RKO (cell line): ENCODE data around the gene UBA52.

Experiments used
- DNase-seq: peaks from one replicate; pipeline ENCODE4 v3.0.0-alpha.2; 2016; ENCODE audit warnings: low spot score

The UBA52 gene

DNA sequence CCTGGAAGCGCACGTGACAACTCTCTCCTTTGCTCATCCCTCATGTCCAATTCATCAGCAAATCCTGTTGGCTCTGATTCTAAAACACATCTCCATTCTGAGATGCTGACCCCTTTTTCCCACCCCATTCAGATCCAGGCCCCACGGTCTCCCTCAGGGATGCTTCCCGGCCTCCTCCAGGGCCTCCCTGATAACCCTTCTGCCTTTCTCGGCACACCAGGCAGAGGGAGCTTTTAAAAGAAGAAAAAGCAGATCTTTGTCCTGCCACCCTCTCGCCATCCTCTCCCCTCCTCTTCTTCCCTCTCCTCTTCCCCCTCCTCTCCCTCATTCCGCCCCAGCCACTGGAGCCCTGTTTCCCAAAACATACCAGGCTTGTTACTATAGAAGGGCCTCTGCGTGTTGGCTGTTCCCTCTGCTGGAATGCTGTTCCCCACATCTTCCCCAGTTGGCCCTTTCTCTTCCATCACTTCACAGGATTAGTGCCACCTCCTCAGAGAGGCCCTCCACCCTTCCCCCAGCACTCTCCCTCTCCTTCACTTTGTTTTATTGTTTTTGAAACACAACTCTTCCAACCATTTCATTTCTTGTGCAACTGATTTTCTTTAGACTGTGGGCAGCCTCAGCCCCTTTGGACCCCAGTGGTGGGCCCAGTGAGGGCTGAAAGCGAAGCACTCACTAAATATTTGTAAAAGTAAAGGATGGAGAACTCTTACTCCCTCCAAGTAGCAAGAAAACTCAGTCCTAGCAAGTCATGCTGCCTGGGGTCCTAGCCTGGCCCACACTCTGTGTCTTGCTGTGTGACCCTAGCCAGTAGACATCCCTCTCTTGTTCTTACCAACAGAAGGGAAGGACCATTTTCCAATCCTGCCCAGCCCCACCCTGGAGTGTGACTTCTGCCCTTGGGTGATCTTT is 37.4 kb downstream of the UBA52 start:
- DNase-seq = no peak

DNA sequence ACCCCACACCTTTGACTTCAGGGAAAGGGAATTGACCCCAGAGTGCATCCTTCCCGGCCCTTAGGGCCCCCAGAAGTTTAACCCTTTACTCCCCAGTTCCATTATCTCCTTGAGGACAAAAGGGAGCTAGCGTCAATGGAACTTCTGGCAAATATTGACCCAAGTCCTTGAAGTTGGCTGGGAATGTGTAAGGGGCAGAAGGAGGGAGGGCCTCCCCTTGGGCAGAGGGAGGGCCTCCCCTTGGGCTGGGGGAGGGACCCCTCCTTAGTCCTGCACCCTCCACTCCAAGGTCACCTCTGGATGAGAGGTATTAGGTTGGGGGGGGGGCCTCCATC is 38.0 kb downstream of the UBA52 start:
- DNase-seq = no peak

DNA sequence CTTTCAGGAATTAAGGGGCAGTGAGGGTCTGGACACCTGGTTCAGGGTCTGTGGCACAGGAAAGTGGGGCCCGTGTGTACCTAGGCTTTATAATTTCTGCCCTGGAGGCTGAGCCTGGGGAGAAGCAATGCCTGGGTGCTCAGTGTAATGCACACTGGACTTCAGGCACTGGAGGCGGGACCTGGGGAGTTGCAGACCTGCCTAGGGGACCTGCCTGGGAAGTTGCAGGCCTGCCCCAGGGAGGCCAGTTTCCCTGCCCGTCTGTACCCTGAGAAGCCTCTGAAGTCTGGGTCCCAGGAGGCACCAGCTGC is 38.5 kb downstream of the UBA52 start:
- no peak for DNase-seq

DNA sequence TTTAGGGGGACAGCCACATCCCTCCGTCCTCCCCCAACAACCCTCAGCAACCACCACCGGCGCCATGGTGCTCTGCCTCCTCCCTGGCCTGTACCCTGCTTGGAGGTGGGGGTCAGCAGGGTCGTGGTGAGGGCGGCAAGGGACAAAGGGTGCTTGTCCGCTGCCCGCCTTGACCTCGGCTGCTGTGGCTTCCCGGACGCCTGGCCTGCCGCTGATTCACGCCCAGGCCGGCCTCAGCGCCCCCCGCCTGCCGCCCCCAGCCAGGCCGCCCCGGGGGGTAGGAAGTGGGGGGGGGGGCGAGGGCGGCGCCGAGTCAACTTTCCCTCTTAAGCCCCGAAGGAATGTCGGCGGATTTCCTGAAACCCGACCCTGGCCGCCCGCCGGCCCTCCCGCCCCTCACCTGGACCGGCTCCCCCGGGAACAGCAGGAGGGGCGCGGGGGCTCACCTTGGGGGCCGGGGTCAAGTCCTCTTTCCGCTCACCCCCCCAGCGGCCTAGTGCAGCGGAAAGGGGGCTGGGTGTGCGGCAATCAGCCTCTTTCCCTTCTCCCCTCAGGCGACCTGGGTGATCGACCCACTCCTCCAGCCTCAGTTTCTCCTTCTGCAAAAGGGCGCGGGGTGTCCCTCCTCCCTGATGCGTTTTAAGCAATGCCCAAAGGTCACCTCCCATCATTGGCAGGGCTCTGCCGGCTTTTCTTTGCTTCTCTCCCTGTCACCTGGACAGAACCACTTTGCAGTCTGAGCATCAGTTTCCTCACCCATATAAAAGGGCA is 39.1 kb downstream of the UBA52 start:
- DNase-seq = no peak

DNA sequence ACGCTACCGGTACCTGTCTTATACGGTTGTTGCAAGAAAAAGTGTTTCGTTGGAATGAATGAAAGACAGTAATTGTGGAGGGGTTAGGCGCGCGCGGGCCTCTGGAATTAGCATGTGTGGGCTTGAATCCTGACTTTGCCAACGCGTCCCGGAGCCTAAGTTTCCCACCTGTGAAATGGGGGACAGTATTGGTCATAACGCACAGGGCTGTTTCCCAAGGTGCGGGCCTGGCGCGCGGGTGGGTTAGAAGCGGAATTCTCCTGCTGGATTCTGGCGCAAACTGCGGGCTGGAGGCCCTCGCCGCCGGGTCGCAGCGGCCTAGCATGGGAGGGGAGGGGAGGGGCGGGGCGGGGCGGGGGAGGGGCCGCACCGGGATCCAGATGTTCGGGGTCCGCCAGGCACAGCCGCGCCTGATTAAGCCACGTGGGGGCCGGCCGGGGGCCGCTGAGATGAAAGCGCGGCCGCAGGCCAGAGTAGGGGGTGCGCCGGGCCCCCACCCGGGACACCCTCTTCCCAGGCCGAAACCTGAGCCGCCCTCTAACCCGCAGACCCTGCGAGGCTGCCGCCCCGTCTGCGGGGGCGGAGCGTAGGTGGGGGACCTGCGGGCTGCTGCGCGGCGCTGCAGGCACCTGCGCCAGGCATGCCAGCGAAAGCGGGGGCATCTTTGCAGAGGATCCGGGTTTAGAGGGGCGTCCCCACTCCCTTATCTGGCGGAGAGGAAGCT is 39.8 kb downstream of the UBA52 start:
- DNase-seq = no peak

DNA sequence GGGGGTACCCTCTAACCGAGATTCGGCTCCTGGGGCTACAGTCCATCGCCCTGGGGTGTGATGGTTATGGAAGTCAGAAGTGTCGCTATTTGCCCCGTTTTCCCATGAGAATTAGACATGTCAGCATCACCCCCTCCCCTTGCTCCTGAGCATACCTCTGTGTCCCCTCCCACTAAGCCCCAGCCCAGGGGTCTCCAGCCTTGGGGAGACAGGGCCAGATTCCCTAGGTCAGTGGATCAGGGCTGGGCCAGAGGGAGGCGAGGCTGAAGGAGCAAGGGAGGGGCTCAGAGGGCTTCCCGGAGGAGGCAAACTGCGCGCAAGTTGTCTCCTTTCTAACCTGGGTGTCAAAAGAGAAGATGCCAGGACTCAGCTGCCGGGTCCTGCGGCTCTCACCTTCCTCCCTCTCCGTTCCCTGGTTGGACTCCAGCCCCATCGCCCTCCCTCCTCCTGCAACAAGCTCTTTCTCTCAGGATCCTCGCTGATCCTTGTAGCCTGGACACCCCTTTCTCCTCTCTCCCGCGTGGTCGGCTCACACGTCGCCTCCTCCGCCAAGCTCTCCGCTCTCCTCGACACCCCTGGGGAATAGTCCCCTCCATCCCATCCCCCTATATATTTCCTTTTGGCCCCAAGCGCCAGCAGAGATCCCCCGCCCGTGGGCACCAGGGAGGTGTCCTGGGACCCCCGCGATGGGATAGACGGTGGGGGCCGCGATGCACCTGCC is 40.6 kb downstream of the UBA52 start:
- no peak for DNase-seq

DNA sequence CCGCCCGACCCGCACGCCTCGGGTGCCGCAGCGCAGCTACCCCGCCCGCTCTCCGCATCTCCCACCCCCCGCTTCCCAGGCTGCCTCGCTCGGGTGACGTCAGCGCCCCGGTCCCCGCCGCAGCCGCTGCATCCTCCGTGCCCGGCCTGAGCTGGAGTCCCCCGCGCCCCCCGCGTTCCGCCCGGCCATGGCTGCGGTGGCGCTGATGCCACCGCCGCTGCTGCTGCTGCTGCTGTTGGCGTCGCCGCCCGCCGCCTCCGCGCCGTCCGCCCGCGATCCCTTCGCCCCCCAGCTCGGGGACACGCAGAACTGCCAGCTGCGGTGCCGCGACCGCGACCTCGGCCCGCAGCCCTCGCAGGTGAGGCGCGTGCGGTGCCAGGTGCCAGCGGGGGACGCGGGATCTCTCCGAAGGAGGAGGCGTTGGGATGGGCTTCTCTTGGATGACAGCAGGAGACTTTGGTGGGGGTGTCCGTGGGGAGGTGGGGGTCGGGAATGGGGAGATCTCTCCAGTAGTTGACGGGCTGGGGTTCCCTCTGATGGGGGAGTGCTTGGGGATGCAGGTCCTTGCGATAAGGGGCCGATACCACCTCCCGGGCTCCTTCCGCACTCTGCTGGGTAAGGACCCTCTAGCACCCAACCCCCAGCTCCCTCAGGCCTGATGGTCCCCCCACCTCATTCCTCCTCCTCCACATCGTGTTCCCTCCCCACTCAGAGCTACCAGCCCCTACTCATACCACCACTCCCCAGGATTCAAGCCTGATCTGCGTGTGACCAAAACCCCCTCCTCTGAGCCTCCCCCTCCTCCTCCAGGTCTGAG is 41.3 kb downstream of the UBA52 start, which contains the start of gene TMEM59L:
Gene TMEM59L, plus strand, starts transcription at position 99 of the 817 bp plus-strand sequence. Its CDS starts 89 bp downstream, at position 188.
- DNase-seq = no peak

DNA sequence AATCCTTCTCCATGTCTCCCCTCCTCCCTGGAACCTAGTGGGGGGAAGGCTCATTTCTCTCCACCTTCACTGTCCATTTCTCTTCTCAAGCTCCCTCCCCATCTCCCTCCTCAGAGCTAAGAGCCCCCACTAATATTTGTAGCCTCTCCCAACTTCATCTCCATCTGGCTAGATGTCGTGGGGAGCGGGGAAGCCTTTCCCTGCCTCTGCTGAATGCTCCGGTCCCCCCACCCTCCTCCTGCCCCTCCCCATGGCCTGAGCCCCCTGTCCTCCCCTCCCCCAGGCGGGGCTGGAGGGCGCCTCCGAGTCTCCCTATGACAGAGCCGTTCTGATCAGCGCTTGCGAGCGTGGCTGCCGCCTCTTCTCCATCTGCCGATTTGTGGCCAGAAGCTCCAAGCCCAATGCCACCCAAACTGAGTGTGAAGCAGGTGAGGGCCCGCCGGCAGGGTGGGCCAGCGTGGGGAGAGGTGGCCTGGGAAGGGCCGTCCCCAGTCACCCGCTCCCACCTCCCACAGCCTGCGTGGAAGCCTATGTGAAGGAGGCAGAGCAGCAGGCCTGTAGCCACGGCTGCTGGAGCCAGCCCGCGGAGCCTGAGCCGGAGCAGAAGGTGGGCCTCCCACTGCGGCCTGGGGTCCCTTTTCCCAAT is 42.1 kb downstream of the UBA52 start:
- DNase-seq = no peak

DNA sequence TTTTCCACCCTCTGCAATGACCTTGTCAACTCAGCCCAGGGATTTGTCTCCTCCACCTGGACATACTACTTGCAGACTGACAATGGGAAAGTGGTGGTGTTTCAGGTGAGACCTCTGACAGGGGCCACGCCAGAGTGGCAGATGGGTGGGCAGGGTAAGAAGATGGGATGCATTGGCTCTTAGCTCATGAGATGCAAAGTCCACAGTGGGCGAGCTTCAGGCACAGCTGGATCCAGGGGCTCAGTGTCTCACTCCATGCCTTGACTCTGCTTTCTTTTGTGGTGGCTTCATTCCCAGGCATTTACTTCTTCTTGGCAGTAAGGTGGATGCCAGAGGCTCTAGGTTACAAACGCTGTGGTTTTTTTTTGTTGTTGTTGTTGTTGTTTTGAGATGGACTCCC is 44.4 kb downstream of the UBA52 start:
- DNase-seq = no peak

DNA sequence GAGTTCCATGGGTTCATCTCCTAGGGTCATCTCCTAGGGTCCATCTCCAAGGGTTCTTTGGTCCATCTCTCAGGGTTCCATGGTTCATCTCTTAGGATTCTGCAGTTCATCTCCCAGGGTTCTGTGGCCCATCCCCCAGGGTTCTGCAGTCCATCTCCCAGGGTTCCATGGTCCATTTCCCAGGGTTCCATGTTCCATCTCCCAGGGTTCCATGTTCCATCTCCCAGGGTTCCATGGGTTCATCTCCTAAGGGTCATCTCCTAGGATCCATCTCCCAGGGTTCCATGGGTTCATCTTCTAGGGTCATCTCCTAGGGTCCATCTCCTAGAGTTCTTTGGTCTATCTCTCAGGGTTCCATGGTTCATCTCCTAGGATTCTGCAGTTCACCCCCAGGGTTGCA is 45.9 kb downstream of the UBA52 start:
- no peak for DNase-seq

DNA sequence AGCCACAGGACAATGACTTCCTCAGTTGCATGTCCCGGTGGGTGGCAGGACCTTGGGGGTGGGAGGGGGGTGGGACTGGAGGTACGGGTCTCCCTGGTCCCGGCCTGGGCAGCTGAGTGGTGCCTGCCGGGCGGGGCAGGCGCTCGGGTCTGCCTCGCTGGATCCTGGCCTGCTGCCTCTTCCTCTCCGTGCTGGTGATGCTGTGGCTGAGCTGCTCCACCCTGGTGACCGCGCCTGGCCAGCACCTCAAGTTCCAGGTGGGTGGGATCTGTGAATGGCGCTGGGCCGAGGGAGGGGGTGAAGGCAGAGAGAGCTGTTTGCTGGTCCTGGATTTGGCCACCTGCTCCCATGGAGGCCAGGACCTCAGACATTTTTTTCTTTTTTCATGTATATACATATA is 46.6 kb downstream of the UBA52 start:
- DNase-seq = no peak

DNA sequence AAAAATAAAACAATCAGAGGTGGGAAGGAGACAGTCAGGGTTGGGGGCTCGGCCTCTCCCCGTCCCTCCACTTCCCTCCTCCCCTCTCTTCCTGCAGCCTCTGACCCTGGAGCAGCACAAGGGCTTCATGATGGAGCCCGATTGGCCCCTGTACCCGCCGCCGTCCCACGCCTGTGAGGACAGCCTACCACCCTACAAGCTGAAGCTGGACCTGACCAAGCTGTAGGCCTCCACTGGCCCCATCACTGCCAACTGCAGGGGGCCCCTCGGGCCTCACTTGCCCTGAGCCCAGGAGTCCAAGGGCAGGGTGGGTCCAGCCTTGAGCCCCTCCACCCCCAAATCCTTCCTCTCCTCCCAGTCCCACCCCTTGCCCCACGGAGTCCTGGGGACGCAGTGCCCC is 48.7 kb downstream of the UBA52 start:
- no peak for DNase-seq

DNA sequence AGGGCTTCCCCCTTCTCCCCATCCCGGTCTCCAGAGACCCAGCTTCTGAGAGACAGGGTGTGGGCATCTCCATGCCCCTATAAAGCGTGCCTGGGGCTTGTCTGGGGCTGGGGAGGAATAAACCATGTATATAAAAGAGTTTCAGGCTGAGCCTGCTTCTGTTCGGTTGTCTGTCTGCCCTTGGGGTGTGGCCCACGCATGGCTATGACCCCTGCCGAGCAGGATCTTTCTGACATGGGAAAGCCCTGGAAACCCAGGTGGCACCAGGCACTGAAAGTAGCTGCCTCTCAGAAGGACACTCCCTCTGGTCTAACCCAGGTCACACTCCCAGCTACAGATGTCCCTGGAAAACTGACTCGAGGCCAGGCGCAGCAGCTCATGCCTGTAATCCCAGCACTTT is 49.2 kb downstream of the UBA52 start:
- DNase-seq = no peak

DNA sequence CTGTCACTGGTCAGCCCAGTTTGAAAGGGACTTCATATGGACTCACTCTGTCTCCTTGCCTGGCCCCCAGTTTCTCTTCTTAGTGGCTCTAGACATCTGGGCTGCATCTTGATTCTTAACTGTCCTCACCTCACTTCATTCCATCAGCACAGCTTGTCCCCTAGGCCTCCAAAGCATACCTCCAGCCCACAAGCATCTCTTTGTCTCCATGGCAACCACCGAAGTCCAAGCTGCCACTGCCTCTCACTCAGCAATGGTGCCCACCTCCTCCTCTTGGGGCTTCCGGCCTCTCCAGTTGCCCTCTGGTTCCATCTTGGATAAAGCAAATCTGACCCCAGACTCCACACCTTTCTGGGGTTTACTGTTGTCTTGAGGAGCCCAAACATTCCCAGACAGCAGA is 55.2 kb downstream of the UBA52 start:
- DNase-seq = no peak
